IMR-90 (cell line): Measurements from ENCODE around the gene ADGRG3. TPM values are rescaled to one million over a fixed set of nuclear protein-coding genes. Genes with fewer than 3 reads are reported as not detected.

Experiments
- ATAC-seq: fragments of 200-7000 bp; cut with Tn5 transposase; 2 replicates; pipeline ENCODE4 v1.9.1; 2020; ENCODE audit warnings: low read depth, mild to moderate bottlenecking, moderate library complexity
- BruUV-seq: library from RNA; stranded (reverse); fragments of 400-500 nt; replicated peaks from 2 replicates; lab custom pipeline; 2021; lab: Mats Ljungman, UMichigan
- CTCF ChIA-PET: fragments of 300-600 bp; formaldehyde crosslinking; extraction: SDS; loops from one replicate; lab custom pipeline; 2021; ENCODE audit warnings: antibody characterized with exemption; lab: Yijun Ruan, JAX
- POLR2A ChIA-PET: fragments of 300-600 bp; sonication (Branson Sonifier 250); formaldehyde crosslinking; loops from one replicate; lab custom pipeline; 2022; ENCODE audit warnings: antibody characterized with exemption; ENCODE audit not compliant: unreplicated experiment; lab: Charles Lee
- DNase-seq: peaks from one replicate; pipeline ENCODE4 v3.0.0; 2013
- H2AFZ ChIP-seq: replicated peaks from 2 replicates; pipeline ENCODE3; 2013; ENCODE audit warnings: low read length, mild to moderate bottlenecking; ENCODE audit not compliant: poor library complexity
- H2AK5ac ChIP-seq: 2 replicates; pipeline ENCODE4 v1.6.1; 2013; ENCODE audit warnings: low read depth, low read length, inconsistent platforms
- H2AK9ac ChIP-seq: replicated peaks from 2 replicates; pipeline ENCODE3; 2013; ENCODE audit warnings: mild to moderate bottlenecking, low read depth, low read length, moderate library complexity; ENCODE audit not compliant: poor library complexity
- H2BK120ac ChIP-seq: 2 replicates; pipeline ENCODE4 v1.6.1; 2013; ENCODE audit warnings: low read depth, low read length, inconsistent platforms
- H2BK15ac ChIP-seq: 3 replicates; pipeline ENCODE4 v1.6.1; 2013; ENCODE audit warnings: low read depth, low read length, inconsistent platforms
- H2BK20ac ChIP-seq: 2 replicates; pipeline ENCODE4 v1.6.1; 2013; ENCODE audit warnings: low read depth, mild to moderate bottlenecking, inconsistent platforms, low read length, moderate library complexity
- H2BK5ac ChIP-seq: 2 replicates; pipeline ENCODE4 v1.6.1; 2013; ENCODE audit warnings: mild to moderate bottlenecking, low read depth, low read length, inconsistent platforms; ENCODE audit not compliant: poor library complexity, severe bottlenecking
- H3K14ac ChIP-seq: replicated peaks from 2 replicates; pipeline ENCODE4 v1.6.1; 2013; ENCODE audit warnings: low read depth, low read length, inconsistent platforms
- H3K18ac ChIP-seq: 2 replicates; pipeline ENCODE4 v1.6.1; 2013; ENCODE audit warnings: low read depth, low read length, control low read depth
- H3K23ac ChIP-seq: 2 replicates; pipeline ENCODE4 v1.6.1; 2013; ENCODE audit warnings: low read depth, low read length, inconsistent platforms
- H3K27ac ChIP-seq: 2 replicates; pipeline ENCODE4 v1.5.1; 2013; ENCODE audit warnings: mild to moderate bottlenecking, control low read depth, low read length; ENCODE audit not compliant: insufficient read depth
- H3K27me3 ChIP-seq: 2 replicates; pipeline ENCODE4 v1.6.1; 2013; ENCODE audit warnings: low read length; ENCODE audit not compliant: control insufficient read depth, insufficient read depth
- H3K36me3 ChIP-seq: 2 replicates; pipeline ENCODE4 v1.6.1; 2013; ENCODE audit warnings: low read length, mixed read lengths; ENCODE audit not compliant: control insufficient read depth, insufficient read depth
- H3K4ac ChIP-seq: 2 replicates; pipeline ENCODE4 v1.6.1; 2013; ENCODE audit warnings: low read depth, low read length, inconsistent platforms
- H3K4me1 ChIP-seq: 2 replicates; pipeline ENCODE4 v1.6.1; 2013; ENCODE audit warnings: low read length, mixed read lengths; ENCODE audit not compliant: control insufficient read depth, insufficient read depth
- H3K4me2 ChIP-seq: 2 replicates; pipeline ENCODE4 v1.6.1; 2013; ENCODE audit warnings: low read depth, mild to moderate bottlenecking, control low read depth, low read length, moderate library complexity
- H3K4me3 ChIP-seq: 2 replicates; pipeline ENCODE4 v1.5.1; 2013; ENCODE audit warnings: low read depth, mild to moderate bottlenecking, control low read depth, low read length, moderate library complexity; ENCODE audit not compliant: insufficient read depth
- H3K56ac ChIP-seq: 2 replicates; pipeline ENCODE4 v1.6.1; 2013; ENCODE audit warnings: low read length, inconsistent platforms; ENCODE audit not compliant: insufficient read depth; ENCODE audit errors: extremely low read depth
- H3K79me1 ChIP-seq, 2 experiments: 2 replicates each; pipeline ENCODE4 v1.6.1; 2013; ENCODE audit warnings: low read length in 2 of 2, inconsistent platforms in 1 of 2, low read depth in 1 of 2
- H3K9ac ChIP-seq: 2 replicates; pipeline ENCODE4 v1.6.1; 2013; ENCODE audit warnings: low read depth, low read length, control low read depth
- H3K9me1 ChIP-seq: 2 replicates; pipeline ENCODE4 v1.6.1; 2013; ENCODE audit warnings: low read length, inconsistent platforms; ENCODE audit not compliant: insufficient read depth
- H3K9me3 ChIP-seq: 2 replicates; pipeline ENCODE4 v1.6.1; 2013; ENCODE audit warnings: low read length; ENCODE audit not compliant: control insufficient read depth, insufficient read depth
- H4K20me1 ChIP-seq: 2 replicates; pipeline ENCODE4 v1.6.1; 2013; ENCODE audit warnings: low read length, inconsistent platforms; ENCODE audit not compliant: insufficient read depth
- H4K5ac ChIP-seq: 2 replicates; pipeline ENCODE4 v1.6.1; 2013; ENCODE audit warnings: mild to moderate bottlenecking, low read depth, low read length, control low read depth
- H4K8ac ChIP-seq, 2 experiments: 2 replicates each; pipeline ENCODE4 v1.6.1; 2013; ENCODE audit warnings: low read depth in 2 of 2, low read length in 2 of 2, control low read depth in 1 of 2, inconsistent platforms in 1 of 2
- H4K91ac ChIP-seq: 2 replicates; pipeline ENCODE4 v1.6.1; 2013; ENCODE audit warnings: low read depth, low read length, inconsistent platforms; ENCODE audit not compliant: insufficient read depth
- BHLHE40 ChIP-seq: fragments of 150-350 bp; IDR thresholded peaks from 2 replicates; pipeline ENCODE4 v1.6.1; 2016; ENCODE audit warnings: mild to moderate bottlenecking, low read depth, low read length
- CEBPB ChIP-seq: IDR thresholded peaks from 2 replicates; pipeline ENCODE4 v1.6.1; 2012; ENCODE audit warnings: low read depth, low read length, improper control_type of control experiment
- FOS ChIP-seq: fragments of 150-350 bp; IDR thresholded peaks from 2 replicates; pipeline ENCODE4 v1.6.1; 2016; ENCODE audit warnings: low read depth, low read length
- MAFK ChIP-seq: IDR thresholded peaks from 2 replicates; pipeline ENCODE4 v1.6.1; 2012; ENCODE audit warnings: low read depth, low read length, improper control_type of control experiment
- MAZ ChIP-seq: IDR thresholded peaks from 2 replicates; pipeline ENCODE4 v1.6.1; 2012; ENCODE audit warnings: low read depth, mild to moderate bottlenecking, low read length, improper control_type of control experiment, moderate library complexity, borderline replicate concordance
- MXI1 ChIP-seq: IDR thresholded peaks from 2 replicates; pipeline ENCODE4 v1.6.1; 2012; ENCODE audit warnings: low read depth, mild to moderate bottlenecking, low read length, moderate library complexity, borderline replicate concordance
- NFE2L2 ChIP-seq: fragments of 150-350 bp; IDR thresholded peaks from 2 replicates; pipeline ENCODE4 v1.6.1; 2016; ENCODE audit warnings: low read depth, mild to moderate bottlenecking, low read length
- RCOR1 ChIP-seq: IDR thresholded peaks from 2 replicates; pipeline ENCODE4 v1.6.1; 2012; ENCODE audit warnings: mild to moderate bottlenecking, low read length, improper control_type of control experiment; ENCODE audit not compliant: insufficient replicate concordance
- RFX5 ChIP-seq: IDR thresholded peaks from 2 replicates; pipeline ENCODE4 v1.8.0; 2012; ENCODE audit warnings: low read depth, mild to moderate bottlenecking, low read length, moderate library complexity
- USF2 ChIP-seq: fragments of 150-350 bp; IDR thresholded peaks from 2 replicates; pipeline ENCODE4 v1.6.1; 2017; ENCODE audit warnings: mild to moderate bottlenecking, antibody characterized with exemption, low read length, low read depth
- WGBS, 2 experiments: methylation state at CpG; one replicate each; pipeline versions ENCODE4 v1.1.5 to v1.1.7; 2013; ENCODE audit warnings: missing lambda C conversion rate in 2 of 2; ENCODE audit not compliant: insufficient read length in 1 of 2; ENCODE audit errors: extremely low coverage in 2 of 2; 5-methylcytosine and 5-hydroxymethylcytosine counted together
- dilution Hi-C: fragments of 300-500 bp; cut with HindIII; formaldehyde crosslinking; loops from one replicate; pipeline ENCODE4 v1.14.3; 2018; ENCODE audit warnings: low sequenced_read_pairs; ENCODE audit not compliant: unreplicated experiment
- in situ Hi-C: fragments of 300-500 bp; cut with MboI; formaldehyde crosslinking; loops from 3 replicates; pipeline ENCODE4 v1.14.3; 2019; ENCODE audit warnings: low sequenced_read_pairs, inconsistent platforms, mixed read lengths
- intact Hi-C: fragments of 100-400 bp; cut with micrococcal nuclease; formaldehyde crosslinking; loops from 2 replicates; pipeline ENCODE4 v1.10.0; 2022
- polyA plus RNA-seq, 3 experiments: library from polyadenylated mRNA; depleted of rRNA; stranded (reverse); fragments of >200 nt; gene quantifications; 2 replicates each; pipeline ENCODE4 v1.2.3, GENCODE V29; 2012; ENCODE audit warnings: low replicate concordance in 1 of 3
- total RNA-seq: library from RNA; depleted of rRNA; stranded (reverse); fragments of >200 nt; gene quantifications from 2 replicates; pipeline ENCODE4 v1.2.3, GENCODE V29; 2012

ADGRG3 gene
- total and polyA plus RNA-seq, 2 of the 4 experiments (the other 2 are of a cell fraction): not detected

GRCh38 chr16:57619133-57619605, 48.9 kb upstream of the ADGRG3 start:
- Histone ChIP-seq H3K79me1 (no peaks in the 10 kb centered on the region), H3K9ac (no peak overlapping the region), H3K9me3 (no peaks in the 10 kb centered on the region), H2AFZ (no peak overlapping the region), H2AK5ac (peak overlapping the region; percentile 21), H4K8ac (no peak overlapping the region), H2BK120ac (no peak overlapping the region), H4K20me1 (no peaks in the 10 kb centered on the region), H3K56ac (no peak overlapping the region), H3K36me3 (no peaks in the 10 kb centered on the region), H3K14ac (no peak overlapping the region), H3K18ac (no peak overlapping the region), H2AK9ac (no peak overlapping the region), H3K9me1 (0 out of 2 replicates have a peak, but pooled peaks cover 4% of the 10 kb centered on the region), H3K27ac (no peak overlapping the region), H3K4me1 (peaks cover 15% of the 10 kb centered on the region), H3K4ac (no peak overlapping the region), H2BK15ac (0 out of 3 replicates have a peak overlapping the region, but pooled peaks have one; percentile 21), H4K91ac (no peak overlapping the region), H3K4me3 (no peak overlapping the region), H2BK20ac (peak overlapping the region; percentile 38; the same call in 1 of the 2 replicates), H4K5ac (no peak overlapping the region), H3K27me3 (no peaks in the 10 kb centered on the region), H2BK5ac (no peak overlapping the region), H3K4me2 (no peak overlapping the region), H3K23ac (no peak overlapping the region)
- ChIA-PET CTCF (no interaction called here), POLR2A (no interaction called here)
- ATAC-seq (no peak), DNase-seq (no peak)
- BruUV-seq: no TSS peak
- TF ChIP-seq MAZ: no peak
- TF ChIP-seq RCOR1: no peak
- TF ChIP-seq MAFK: no peak
- no peak for TF ChIP-seq NFE2L2
- no peak for TF ChIP-seq MXI1
- no peak for TF ChIP-seq USF2
- no peak for TF ChIP-seq FOS
- TF ChIP-seq RFX5: no peak
- no peak for TF ChIP-seq CEBPB
- no peak for TF ChIP-seq BHLHE40
- in situ Hi-C loops (no loop called here), dilution Hi-C loops (no loop called here), intact Hi-C loops (no loop called here)
- 91% methylated on average over 6 of the region's 8 CpGs; no CpG with 5 or more reads in 1 of the 2 experiments for WGBS, 2 experiments
